Fibroblast of mammary gland (primary cell): ENCODE measurements around the gene FADS6.
A peak's percentile ranks its signal among the peaks of the same experiment; 100 is the strongest.

Experiments used
- DNase-seq: peaks from one replicate; pipeline ENCODE4 v3.0.0-alpha.2; 2010; ENCODE audit warnings: low read depth
- H3K4me3 ChIP-seq: 2 replicates; pipeline ENCODE4 v1.5.1; 2011; ENCODE audit warnings: low read depth, mild to moderate bottlenecking, low read length, moderate library complexity; ENCODE audit not compliant: control insufficient read depth
- CTCF ChIP-seq: conservative IDR thresholded peaks from 2 replicates; pipeline ENCODE4 v1.5.1; 2011; ENCODE audit warnings: low read depth, low read length, inconsistent platforms; ENCODE audit not compliant: control insufficient read depth, insufficient read depth

Gene FADS6

DNA sequence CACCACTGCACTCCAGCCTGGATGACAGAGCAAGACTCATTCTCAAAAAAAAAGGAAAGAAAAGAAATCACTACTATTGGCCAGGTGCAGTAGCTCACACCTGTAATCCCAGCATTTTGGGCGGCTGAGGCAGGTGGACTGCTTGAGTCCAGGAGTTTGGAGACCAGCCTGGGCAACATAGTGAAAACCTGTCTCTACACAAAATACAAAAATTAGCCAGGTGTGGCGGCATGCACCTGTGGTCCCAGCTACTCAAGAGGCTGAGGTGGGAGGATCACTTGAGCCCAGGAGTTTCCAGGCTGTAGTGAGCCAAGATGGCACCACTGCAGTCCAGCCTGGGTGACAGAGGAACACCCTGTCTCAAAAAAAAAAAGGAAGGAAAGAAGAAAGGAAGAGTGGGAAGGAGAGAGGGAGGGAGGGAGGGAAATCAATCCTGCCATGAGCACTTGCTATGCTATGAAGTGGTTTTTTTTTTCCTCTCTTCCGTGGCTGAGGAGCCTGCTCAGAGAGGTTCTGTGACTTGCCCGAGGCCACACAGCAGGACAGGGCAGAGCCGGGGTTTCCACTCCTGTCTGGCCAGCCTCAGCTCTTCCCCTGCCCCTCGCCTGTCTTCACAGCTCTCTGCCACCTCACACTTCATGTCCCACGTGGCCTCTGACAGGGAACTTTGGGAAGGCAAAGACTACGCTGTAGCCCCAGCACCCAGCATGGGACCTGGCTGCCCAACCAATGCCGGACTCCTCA, 44.6 kb downstream of the FADS6 start:
- no peak for TF ChIP-seq CTCF
- no peak overlapping the region for H3K4me3 ChIP-seq
- no peak for DNase-seq

DNA sequence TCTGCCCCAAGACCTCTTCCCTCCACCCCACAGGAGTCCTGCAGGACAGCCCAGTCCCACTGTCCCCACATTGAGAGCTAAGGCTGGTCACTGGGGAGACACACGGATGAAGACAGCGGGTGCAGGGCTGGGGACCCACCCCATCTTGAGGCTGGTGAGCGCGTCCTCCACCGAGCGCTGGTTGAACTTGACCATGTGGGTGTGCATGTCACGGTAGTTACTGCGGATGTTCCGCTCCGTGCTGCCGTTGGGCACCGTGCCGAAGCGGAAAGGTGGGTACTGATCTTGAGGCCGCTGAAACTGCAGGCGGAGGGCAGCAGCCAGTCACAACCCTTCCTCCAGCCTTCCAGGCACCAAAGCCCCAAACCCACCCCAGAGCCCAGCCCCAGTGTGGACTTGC, 46.8 kb downstream of the FADS6 start:
- no peak for DNase-seq
- TF ChIP-seq CTCF = no peak
- H3K4me3 ChIP-seq = no peak overlapping the region

DNA sequence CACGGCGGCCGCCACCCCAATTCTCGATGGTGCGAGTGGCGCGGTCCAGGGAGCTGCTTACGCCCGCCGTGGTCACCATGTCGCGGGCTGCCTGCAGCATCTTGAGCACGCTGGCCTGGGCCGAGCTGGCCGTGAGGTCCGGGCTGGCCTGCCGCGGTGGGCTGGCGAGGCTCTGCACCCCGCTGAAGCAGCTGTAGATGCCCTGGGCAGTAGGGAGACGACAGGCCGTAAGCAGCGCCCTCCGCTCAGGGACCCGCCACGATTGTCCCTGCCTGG, 50.1 kb downstream of the FADS6 start:
- DNase-seq = no peak
- no peak overlapping the region for H3K4me3 ChIP-seq
- TF ChIP-seq CTCF = no peak

DNA sequence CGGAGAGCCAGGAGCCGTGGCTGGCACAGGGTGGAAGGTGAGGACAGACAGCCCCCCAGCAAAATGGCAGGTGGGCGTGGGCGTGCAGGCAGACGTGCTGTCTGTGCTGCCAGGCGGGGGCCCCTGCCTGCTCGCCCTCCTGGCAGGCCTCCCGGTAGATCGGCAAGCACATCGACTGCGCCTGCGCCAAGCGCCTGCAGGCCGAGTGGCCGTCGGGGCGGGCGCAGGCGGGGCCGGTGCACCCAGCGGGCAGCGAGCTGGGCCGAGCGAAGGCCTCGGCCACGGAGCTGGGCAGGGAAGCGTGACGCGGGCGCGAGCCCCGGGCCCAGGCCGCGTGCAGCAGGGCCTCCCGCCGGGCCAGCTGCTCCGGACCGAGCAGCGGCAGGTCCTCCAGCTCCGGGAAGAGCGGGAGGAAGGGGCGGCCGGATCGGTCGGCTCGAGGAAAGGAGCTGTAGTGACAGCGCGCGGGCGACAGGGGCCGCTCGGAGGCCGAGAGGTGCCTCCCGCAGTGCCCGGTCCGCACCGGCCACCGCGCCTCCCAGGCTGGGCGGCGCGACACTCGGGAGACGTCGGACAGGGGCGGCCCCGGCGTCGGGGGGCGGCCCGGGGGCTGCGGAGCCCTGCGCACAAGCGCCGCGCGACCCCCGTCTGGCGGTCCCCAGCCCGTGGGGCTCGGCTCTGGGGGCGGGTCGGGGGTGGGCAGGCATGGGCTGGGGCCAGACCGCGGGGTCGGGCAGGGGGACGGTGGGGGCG, 50.7 kb downstream of the FADS6 start:
- peak; percentile 19 for TF ChIP-seq CTCF
- peak; percentile 40 for DNase-seq
- H3K4me3 ChIP-seq = no peak overlapping the region

DNA sequence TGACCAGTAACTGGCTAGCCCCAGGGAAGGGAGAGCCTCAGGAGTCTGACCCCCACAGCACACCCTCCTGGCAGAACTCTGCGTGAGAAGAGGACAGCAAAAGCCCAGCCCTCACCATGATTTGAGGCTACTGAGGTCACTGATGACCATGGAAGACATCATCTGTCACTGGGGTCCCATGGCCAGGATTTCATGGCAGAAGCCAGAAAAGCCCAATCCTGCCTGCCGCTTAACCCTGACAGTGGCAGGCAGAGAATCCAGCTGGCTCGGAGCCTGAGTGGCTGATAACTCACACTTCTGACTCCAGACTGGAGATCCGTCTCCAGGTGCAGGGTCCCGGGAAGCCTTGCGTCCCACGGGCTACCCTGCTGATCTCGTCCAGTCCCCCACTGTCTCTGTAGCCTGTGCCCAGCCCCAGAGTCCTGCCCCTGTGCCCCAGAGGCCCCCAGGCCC, 51.3 kb downstream of the FADS6 start:
- no peak overlapping the region for H3K4me3 ChIP-seq
- peak; percentile 15 for DNase-seq
- TF ChIP-seq CTCF = no peak

- no peak overlapping the region for H3K4me3 ChIP-seq
- peak; percentile 40 for DNase-seq
- TF ChIP-seq CTCF = no peak
Measured at GRCh38 chr17:74840989-74841666, 52.3 kb downstream of the FADS6 start.
